Peyer's patch (tissue), 4 donors: ENCODE results near the gene PSMD14. TPM values are rescaled to one million over a fixed set of nuclear protein-coding genes. Genes with fewer than 3 reads are reported as not detected.

Experiments used
- DNase-seq, 3 donors: peaks; one replicate each; pipeline ENCODE4 v3.0.0-alpha.2; 2017 to 2019
- H3K27ac ChIP-seq, 4 donors: fragments of 200-600 bp; sonication (generic); one replicate each; pipeline ENCODE4 v1.5.1; 2016 to 2019
- H3K27me3 ChIP-seq, 2 donors: fragments of 200-600 bp; sonication (generic); one replicate each; pipeline ENCODE4 v1.5.1; 2019
- H3K36me3 ChIP-seq, 3 donors: fragments of 200-600 bp; sonication (generic); one replicate each; pipeline ENCODE4 v1.5.1; 2016 to 2019
- H3K4me1 ChIP-seq, 4 donors: fragments of 200-600 bp; sonication (generic); one replicate each; pipeline ENCODE4 v1.5.1; 2016 to 2019
- H3K4me3 ChIP-seq, 4 donors: fragments of 200-600 bp; sonication (generic); 1 replicate in 3 of 4; 2 replicates in 1 of 4; pipeline ENCODE4 v1.5.1; 2016 to 2019; ENCODE audit warnings: mild to moderate bottlenecking in 1 of 4
- H3K9me3 ChIP-seq, 4 donors: fragments of 200-600 bp; sonication (generic); one replicate each; pipeline ENCODE4 v1.5.1; 2016 to 2019; ENCODE audit warnings: mild to moderate bottlenecking in 1 of 4
- POLR2A ChIP-seq, 2 donors: fragments of 450-650 bp; IDR thresholded peaks; one replicate each; pipeline ENCODE4 v1.5.1; 2017; ENCODE audit warnings: antibody characterized with exemption in 2 of 2, mild to moderate bottlenecking in 2 of 2, moderate library complexity in 2 of 2
- total RNA-seq, 4 donors: library from RNA; depleted of rRNA; stranded (reverse); fragments of >200 nt; gene quantifications; one replicate each; pipeline ENCODE4 v1.1.0, GENCODE V29; 2016
- TF ChIP-seq, protein P1 (sequence below), 6 experiments: fragments of 450-650 bp in 4 of 6; fragments of 200-600 bp in 2 of 6; sonication (generic) in 1 of 6; IDR thresholded peaks; one replicate each; pipeline ENCODE4 v1.5.1; 2017 to 2019; ENCODE audit warnings: antibody characterized with exemption in 6 of 6, mild to moderate bottlenecking in 3 of 6, moderate library complexity in 1 of 6

Gene PSMD14
- total RNA-seq, 4 donors from 2014 or later: 22.3 to 35.1 (median 24.6) TPM

DNA sequence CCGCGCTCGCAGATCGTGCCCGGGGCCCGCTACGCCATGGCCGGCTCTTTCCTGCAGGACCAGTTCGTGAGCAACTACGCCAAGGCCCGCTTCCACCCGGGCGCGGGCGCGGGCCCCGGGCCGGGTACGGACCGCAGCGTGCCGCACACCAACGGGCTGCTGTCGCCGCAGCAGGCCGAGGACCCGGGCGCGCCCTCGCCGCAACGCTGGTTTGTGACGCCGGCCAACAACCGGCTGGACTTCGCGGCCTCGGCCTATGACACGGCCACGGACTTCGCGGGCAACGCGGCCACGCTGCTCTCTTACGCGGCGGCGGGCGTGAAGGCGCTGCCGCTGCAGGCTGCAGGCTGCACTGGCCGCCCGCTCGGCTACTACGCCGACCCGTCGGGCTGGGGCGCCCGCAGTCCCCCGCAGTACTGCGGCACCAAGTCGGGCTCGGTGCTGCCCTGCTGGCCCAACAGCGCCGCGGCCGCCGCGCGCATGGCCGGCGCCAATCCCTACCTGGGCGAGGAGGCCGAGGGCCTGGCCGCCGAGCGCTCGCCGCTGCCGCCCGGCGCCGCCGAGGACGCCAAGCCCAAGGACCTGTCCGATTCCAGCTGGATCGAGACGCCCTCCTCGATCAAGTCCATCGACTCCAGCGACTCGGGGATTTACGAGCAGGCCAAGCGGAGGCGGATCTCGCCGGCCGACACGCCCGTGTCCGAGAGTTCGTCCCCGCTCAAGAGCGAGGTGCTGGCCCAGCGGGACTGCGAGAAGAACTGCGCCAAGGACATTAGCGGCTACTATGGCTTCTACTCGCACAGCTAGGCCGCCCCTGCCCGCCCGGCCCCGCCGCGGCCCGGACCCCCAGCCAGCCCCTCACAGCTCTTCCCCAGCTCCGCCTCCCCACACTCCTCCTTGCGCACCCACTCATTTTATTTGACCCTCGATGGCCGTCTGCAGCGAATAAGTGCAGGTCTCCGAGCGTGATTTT is 115.5 kb downstream of the PSMD14 start:
- no peak for DNase-seq
- H3K36me3 ChIP-seq: no peaks in the 10 kb centered on the region
- peaks cover 0 to 35% (median 13%) of the 10 kb centered on the region in 4 donors for H3K4me1 ChIP-seq
- peaks cover 0 to 75% of the 10 kb centered on the region in 2 donors for H3K27me3 ChIP-seq
- TF ChIP-seq, protein P1, sequence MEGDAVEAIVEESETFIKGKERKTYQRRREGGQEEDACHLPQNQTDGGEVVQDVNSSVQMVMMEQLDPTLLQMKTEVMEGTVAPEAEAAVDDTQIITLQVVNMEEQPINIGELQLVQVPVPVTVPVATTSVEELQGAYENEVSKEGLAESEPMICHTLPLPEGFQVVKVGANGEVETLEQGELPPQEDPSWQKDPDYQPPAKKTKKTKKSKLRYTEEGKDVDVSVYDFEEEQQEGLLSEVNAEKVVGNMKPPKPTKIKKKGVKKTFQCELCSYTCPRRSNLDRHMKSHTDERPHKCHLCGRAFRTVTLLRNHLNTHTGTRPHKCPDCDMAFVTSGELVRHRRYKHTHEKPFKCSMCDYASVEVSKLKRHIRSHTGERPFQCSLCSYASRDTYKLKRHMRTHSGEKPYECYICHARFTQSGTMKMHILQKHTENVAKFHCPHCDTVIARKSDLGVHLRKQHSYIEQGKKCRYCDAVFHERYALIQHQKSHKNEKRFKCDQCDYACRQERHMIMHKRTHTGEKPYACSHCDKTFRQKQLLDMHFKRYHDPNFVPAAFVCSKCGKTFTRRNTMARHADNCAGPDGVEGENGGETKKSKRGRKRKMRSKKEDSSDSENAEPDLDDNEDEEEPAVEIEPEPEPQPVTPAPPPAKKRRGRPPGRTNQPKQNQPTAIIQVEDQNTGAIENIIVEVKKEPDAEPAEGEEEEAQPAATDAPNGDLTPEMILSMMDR (IDR thresholded peaks at IDR 0.05): peak in 2 of 6 experiments; percentile 12 to 15
- no peak for TF ChIP-seq POLR2A (IDR thresholded peaks at IDR 0.05)
- no peaks in the 10 kb centered on the region for H3K9me3 ChIP-seq
- H3K27ac ChIP-seq: no peak overlapping the region
- peak overlapping the region in 3 of 4 donors; percentile 37 to 54 (median 46) for H3K4me3 ChIP-seq

DNA sequence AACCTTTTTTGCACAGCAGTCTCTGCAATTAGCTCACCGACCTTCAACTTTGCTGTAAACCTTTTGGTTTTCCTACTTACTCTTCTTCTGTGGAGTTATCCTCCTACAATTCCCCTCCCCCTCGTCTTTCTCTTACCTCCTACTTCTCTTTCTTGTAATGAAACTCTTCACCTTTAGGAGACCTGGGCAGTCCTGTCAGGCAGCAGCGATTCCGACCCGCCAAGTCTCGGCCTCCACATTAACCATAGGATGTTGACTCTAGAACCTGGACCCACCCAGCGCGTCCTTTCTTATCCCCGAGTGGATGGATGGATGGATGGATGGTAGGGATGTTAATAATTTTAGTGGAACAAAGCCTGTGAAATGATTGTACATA is 116.2 kb downstream of the PSMD14 start:
- TF ChIP-seq POLR2A (IDR thresholded peaks at IDR 0.05): no peak
- TF ChIP-seq, protein P1 (IDR thresholded peaks at IDR 0.05): no peak
- Histone ChIP-seq H3K27ac (no peak overlapping the region), H3K27me3 (peaks cover 0 to 69% of the 10 kb centered on the region in 2 donors), H3K9me3 (no peaks in the 10 kb centered on the region), H3K36me3 (no peaks in the 10 kb centered on the region), H3K4me3 (peak overlapping the region in 2 of 4 donors; percentile 46 to 54), H3K4me1 (peaks cover 0 to 30% (median 11%) of the 10 kb centered on the region in 4 donors)
- DNase-seq: no peak

DNA sequence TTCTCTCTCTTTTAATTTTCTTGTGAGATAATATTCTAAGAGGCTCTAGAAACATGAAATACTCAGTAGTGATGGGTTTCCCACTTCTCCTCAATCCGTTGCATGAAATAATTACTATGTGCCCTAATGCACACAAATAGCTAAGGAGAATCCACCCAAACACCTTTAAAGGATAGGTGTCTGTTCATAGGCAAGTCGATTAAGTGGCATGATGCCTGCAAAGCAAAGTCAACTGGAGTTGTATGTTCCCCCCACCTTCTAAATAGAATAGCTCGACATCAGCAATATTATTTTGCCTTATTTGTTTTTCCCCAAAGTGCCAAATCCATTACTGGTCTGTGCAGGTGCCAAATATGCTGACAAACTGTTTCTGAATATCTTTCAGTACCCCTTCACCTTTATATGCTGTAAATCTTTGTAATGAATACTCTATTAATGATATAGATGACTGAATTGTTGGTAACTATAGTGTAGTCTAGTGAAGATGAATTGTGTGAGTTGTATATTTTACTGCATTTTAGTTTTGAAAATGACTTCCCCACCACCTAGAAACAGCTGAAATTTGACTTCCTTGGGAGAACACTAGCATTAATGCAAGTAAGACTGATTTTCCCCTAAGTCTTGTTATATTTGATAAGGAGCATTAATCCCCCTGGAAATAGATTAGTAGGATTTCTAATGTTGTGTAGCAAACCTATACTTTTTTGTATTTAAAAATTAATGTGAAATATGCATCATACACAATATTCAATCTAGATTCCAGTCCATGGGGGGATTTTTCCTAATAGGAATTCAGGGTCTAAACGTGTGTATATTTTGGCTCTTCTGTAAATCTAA is 116.9 kb downstream of the PSMD14 start:
- no peaks in the 10 kb centered on the region for H3K36me3 ChIP-seq

DNA sequence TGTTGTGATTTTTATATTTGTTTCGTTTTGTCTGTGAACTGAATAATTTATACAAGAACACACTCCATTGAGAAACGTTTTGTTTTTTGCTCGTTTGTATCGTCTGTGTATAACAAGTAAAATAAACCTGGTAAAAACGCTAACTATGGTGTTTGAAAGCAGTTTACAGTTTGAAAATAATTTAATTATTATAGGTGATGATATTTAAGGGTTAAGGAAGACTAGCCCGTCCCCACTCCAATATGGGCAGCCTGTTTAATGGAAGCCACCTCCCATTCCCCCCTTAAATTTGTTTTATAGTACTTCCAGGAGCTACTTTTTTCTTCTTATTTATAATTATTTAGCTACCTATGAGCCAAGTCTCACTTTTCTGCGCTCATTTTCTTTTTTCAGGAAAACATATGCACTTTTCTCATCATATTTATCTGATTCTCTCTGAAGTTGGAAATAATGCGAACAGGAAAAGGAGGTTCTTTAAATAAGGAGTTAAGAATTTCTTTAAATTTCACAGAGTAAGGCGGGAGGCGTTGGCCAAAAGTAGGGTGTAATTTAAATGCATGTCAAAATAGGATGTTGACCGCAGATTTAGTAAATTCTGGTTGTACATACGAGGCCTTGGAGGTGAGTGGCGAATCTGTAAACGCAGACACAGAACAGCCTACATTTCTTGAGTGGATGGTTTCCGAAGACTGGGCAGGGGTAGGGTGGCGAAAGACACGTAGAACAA is 117.7 kb downstream of the PSMD14 start:
- TF ChIP-seq, protein P1 (IDR thresholded peaks at IDR 0.05): no peak
- TF ChIP-seq POLR2A (IDR thresholded peaks at IDR 0.05): no peak
- Histone ChIP-seq H3K27me3 (peaks cover 0 to 63% of the 10 kb centered on the region in 2 donors), H3K27ac (no peak overlapping the region), H3K4me1 (peaks cover 0 to 30% (median 11%) of the 10 kb centered on the region in 4 donors), H3K9me3 (no peaks in the 10 kb centered on the region), H3K36me3 (no peaks in the 10 kb centered on the region), H3K4me3 (no peak overlapping the region)
- DNase-seq: no peak

More for the DNA sequence above, 116.9 kb downstream of the PSMD14 start:
- H3K4me3 ChIP-seq: no peak overlapping the region
- no peak overlapping the region for H3K27ac ChIP-seq
- peaks cover 0 to 63% of the 10 kb centered on the region in 2 donors for H3K27me3 ChIP-seq
- no peak for DNase-seq
- no peaks in the 10 kb centered on the region for H3K9me3 ChIP-seq
- peaks cover 0 to 30% (median 11%) of the 10 kb centered on the region in 4 donors for H3K4me1 ChIP-seq
- TF ChIP-seq, protein P1 (IDR thresholded peaks at IDR 0.05): no peak
- no peak for TF ChIP-seq POLR2A (IDR thresholded peaks at IDR 0.05)

DNA sequence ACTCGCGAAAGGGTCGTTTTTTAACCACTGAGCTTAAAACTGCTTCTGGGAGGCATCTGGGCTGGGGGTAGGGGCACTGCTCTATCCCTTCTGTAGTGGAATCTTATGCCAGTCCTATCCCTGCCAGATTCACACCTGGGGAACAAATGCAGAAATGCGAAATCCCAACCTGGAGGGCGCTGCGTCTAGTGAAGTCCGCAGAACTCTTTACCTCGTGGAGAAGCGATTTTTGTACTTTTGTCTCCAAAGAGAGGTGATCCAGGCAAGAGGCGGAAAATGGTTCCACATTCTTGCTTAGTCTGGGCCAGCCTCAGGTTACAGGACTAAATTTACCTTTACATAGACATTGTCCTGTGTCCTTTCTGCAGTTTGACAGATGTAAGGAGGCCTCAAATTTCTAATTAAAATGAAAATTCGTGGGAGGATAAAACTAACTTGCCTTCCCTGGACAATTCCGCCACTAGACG is 118.3 kb downstream of the PSMD14 start:
- TF ChIP-seq, protein P1 (IDR thresholded peaks at IDR 0.05): peak in 3 of 6 experiments; percentile 24 to 33 (median 32)
- TF ChIP-seq POLR2A (IDR thresholded peaks at IDR 0.05): no peak
- H3K9me3 ChIP-seq: no peaks in the 10 kb centered on the region
- H3K4me3 ChIP-seq: peak overlapping the region in 1 of 4 donors; percentile 40
- no peak overlapping the region for H3K27ac ChIP-seq
- no peaks in the 10 kb centered on the region for H3K36me3 ChIP-seq
- peaks cover 0 to 63% of the 10 kb centered on the region in 2 donors for H3K27me3 ChIP-seq
- peaks cover 0 to 30% (median 11%) of the 10 kb centered on the region in 4 donors for H3K4me1 ChIP-seq
- DNase-seq: no peak
